Measurements from ENCODE around the gene SMIM29. TPM values are rescaled to one million over a fixed set of nuclear protein-coding genes. Genes with fewer than 3 reads are reported as not detected.
"Not testable (repeated sequence)": the region's sequence is repeated elsewhere in the genome, so short reads cannot be mapped to it uniquely, and the experiment has no call there.

The SMIM29 gene
- total RNA-seq, 1 donor from 2014 or later = 25.8 TPM

GRCh38 chr6:34260576-34261267, 11.9 kb upstream of the SMIM29 start:
- DNase-seq (no peak), ATAC-seq (ENCODE audit: low read depth) (no peak)
- Mint-ChIP-seq H3K27ac (no peak overlapping the region), H3K9me3 (peaks cover 6% of the 10 kb centered on the region), H3K36me3 (ENCODE audit: low read depth) (peaks cover 2% of the 10 kb centered on the region), H3K4me1 (no peaks in the 10 kb centered on the region), H3K4me3 (no peak overlapping the region), H3K27me3 (no peaks in the 10 kb centered on the region)
- ChIA-PET CTCF (no interaction called here), POLR2A (no interaction called here)
- TF ChIP-seq CTCF (IDR thresholded peaks at IDR 0.05) = no peak
- intact Hi-C loops (cut with micrococcal nuclease) = no loop called here

DNA sequence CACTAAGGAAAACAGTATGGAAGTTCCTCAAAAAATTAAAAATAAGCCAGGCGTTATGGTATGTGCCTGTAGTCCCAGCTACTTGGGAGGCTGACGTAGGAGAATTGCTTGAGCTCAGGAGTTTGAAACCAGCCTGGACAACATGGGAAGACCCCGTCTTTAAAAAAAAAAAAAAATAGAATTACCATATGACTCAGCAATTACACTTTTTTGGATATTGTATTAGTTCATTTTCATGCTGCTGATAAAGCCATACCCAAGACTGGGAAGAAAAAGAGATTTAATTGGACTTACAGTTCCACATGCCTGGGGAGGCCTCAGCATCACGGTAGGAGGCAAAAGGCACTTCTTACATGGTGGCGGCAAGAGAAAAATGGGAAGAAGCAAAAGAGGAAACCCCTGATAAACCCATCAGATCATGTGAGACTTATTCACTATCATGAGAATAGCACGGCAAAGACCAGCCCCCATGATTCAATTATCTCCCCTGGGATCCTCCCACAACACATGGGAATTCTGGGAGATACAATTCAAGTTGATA, 10.8 kb upstream of the SMIM29 start:
- Mint-ChIP-seq H3K27ac (no peak overlapping the region), H3K36me3 (ENCODE audit: low read depth) (peaks cover 2% of the 10 kb centered on the region), H3K4me1 (no peaks in the 10 kb centered on the region), H3K9me3 (peaks cover 6% of the 10 kb centered on the region), H3K4me3 (no peak overlapping the region), H3K27me3 (no peaks in the 10 kb centered on the region)
- intact Hi-C loops (cut with micrococcal nuclease) = no loop called here
- CTCF ChIA-PET = no interaction called here
- ATAC-seq (ENCODE audit: low read depth) (no peak), DNase-seq (no peak)
- POLR2A ChIA-PET = no interaction called here
- TF ChIP-seq CTCF (IDR thresholded peaks at IDR 0.05) = no peak

- H3K4me3 Mint-ChIP-seq; intact Hi-C loops (cut with micrococcal nuclease); H3K9me3 Mint-ChIP-seq; H3K27me3 Mint-ChIP-seq; POLR2A ChIA-PET; H3K36me3 Mint-ChIP-seq (ENCODE audit: low read depth); DNase-seq; CTCF ChIA-PET; ATAC-seq (ENCODE audit: low read depth): not testable (repeated sequence)
- H3K27ac Mint-ChIP-seq = peak overlapping the region; percentile 30
- peaks cover 29% of the 10 kb centered on the region for H3K4me1 Mint-ChIP-seq
Observed at GRCh38 chr6:34252395-34252794, 3.6 kb upstream of the SMIM29 start.

GRCh38 chr6:34249469-34250261, 859 bp upstream of the SMIM29 start:
- ATAC-seq (ENCODE audit: low read depth) (peak; percentile 39), DNase-seq (no peak)
- Mint-ChIP-seq H3K4me3 (peak overlapping the region; percentile 95), H3K36me3 (ENCODE audit: low read depth) (peaks cover 20% of the 10 kb centered on the region), H3K27ac (peak overlapping the region; percentile 96), H3K27me3 (no peaks in the 10 kb centered on the region), H3K9me3 (no peaks in the 10 kb centered on the region), H3K4me1 (peaks cover 48% of the 10 kb centered on the region)
- CTCF ChIA-PET = interaction anchor here (0.6 to 5.4 kb wide), 26 partner anchors 13 to 890 kb away, joined by 3 to 168 read pairs (median 5); partner anchors contain the start of genes HMGA1, NUDT3 and RPS10
- POLR2A ChIA-PET = interaction anchor here (0.6 to 5.1 kb wide), 19 partner anchors 8 to 360 kb away, joined by 3 to 70 read pairs (median 7); partner anchors contain the start of genes HMGA1, NUDT3 and RPS10
- intact Hi-C loops (cut with micrococcal nuclease) = loop anchor here (1.0 to 5.0 kb wide), 11 partner anchors 12 to 993 kb away; partner anchors contain the start of gene NUDT3
- TF ChIP-seq CTCF (IDR thresholded peaks at IDR 0.05) = no peak

GRCh38 chr6:34248198-34248726, 544 bp downstream of the SMIM29 start:
- H3K27ac Mint-ChIP-seq = peak overlapping the region; percentile 93
- H3K4me1 Mint-ChIP-seq = peaks cover 58% of the 10 kb centered on the region
- ChIA-PET CTCF (interaction anchor here (1.0 to 5.4 kb wide), 10 partner anchors 20 to 362 kb away, joined by 3 to 168 read pairs (median 16); partner anchors contain the start of gene NUDT3), POLR2A (interaction anchor here (0.5 to 5.1 kb wide), 15 partner anchors 8 to 361 kb away, joined by 3 to 70 read pairs (median 12); partner anchors contain the start of genes HMGA1, NUDT3 and RPS10)
- TF ChIP-seq CTCF (IDR thresholded peaks at IDR 0.05) = no peak
- ATAC-seq (ENCODE audit: low read depth) (peak; percentile 6), DNase-seq (no peak)
- H3K9me3 Mint-ChIP-seq = no peaks in the 10 kb centered on the region
- peak overlapping the region; percentile 95 for H3K4me3 Mint-ChIP-seq
- H3K36me3 Mint-ChIP-seq (ENCODE audit: low read depth) = peaks cover 34% of the 10 kb centered on the region
- intact Hi-C loops (cut with micrococcal nuclease) = loop anchor here (2.0 to 5.0 kb wide), 4 partner anchors 49 to 994 kb away; no protein-coding TSS in a partner anchor
- no peaks in the 10 kb centered on the region for H3K27me3 Mint-ChIP-seq

Data from activated B cell treated with CpG ODN at 0.5 μM for 24 hours (primary cell).